GM21717 (cell line): ENCODE results near the gene KCNQ1OT1.

Experiments used
- ATAC-seq: cut with Tn5 transposase; IDR thresholded peaks from one replicate; pipeline ENCODE4 v1.9.1; 2021; ENCODE audit warnings: mild to moderate bottlenecking, moderate library complexity; ENCODE audit not compliant: unreplicated experiment

The KCNQ1OT1 gene

GRCh38 chr11:2584812-2585565, 114.8 kb downstream of the KCNQ1OT1 start:
- ATAC-seq: no peak

GRCh38 chr11:2584434-2584811, 115.4 kb downstream of the KCNQ1OT1 start:
- no peak for ATAC-seq

- no peak for ATAC-seq
These were observed 116.2 kb downstream of the KCNQ1OT1 start for GRCh38 chr11:2583605-2583958.

GRCh38 chr11:2582946-2583604, 116.7 kb downstream of the KCNQ1OT1 start:
- no peak for ATAC-seq

GRCh38 chr11:2582351-2582945, 117.3 kb downstream of the KCNQ1OT1 start:
- ATAC-seq: no peak

- no peak for ATAC-seq
These were observed 117.9 kb downstream of the KCNQ1OT1 start for GRCh38 chr11:2581931-2582350.

- ATAC-seq: no peak
These were observed 118.5 kb downstream of the KCNQ1OT1 start for GRCh38 chr11:2581151-2581930.

GRCh38 chr11:2580571-2581001, 119.2 kb downstream of the KCNQ1OT1 start:
- no peak for ATAC-seq

GRCh38 chr11:2580061-2580421, 119.8 kb downstream of the KCNQ1OT1 start:
- ATAC-seq: no peak

GRCh38 chr11:2579315-2580060, 120.3 kb downstream of the KCNQ1OT1 start:
- ATAC-seq: no peak

GRCh38 chr11:2578929-2579270, 120.9 kb downstream of the KCNQ1OT1 start:
- ATAC-seq: no peak

GRCh38 chr11:2577991-2578928, 121.5 kb downstream of the KCNQ1OT1 start:
- ATAC-seq: no peak

- no peak for ATAC-seq
These were observed 122.5 kb downstream of the KCNQ1OT1 start for GRCh38 chr11:2577031-2577990.

GRCh38 chr11:2576549-2576948, 123.2 kb downstream of the KCNQ1OT1 start:
- no peak for ATAC-seq

GRCh38 chr11:2576111-2576510, 123.7 kb downstream of the KCNQ1OT1 start:
- ATAC-seq: no peak

- ATAC-seq: no peak
These were observed 124.2 kb downstream of the KCNQ1OT1 start for GRCh38 chr11:2575591-2576051.

- ATAC-seq: no peak
These were observed 125.0 kb downstream of the KCNQ1OT1 start for GRCh38 chr11:2574553-2575535.
